Type B pancreatic cell (in vitro differentiated cells): ENCODE measurements around the gene IRX5. TPM values are rescaled to one million over a fixed set of nuclear protein-coding genes. Genes with fewer than 3 reads are reported as not detected.

Experiments
- DNase-seq: peaks from one replicate; pipeline ENCODE4 v3.0.0; 2021; ENCODE audit warnings: mixed read lengths; ENCODE audit not compliant: unreplicated experiment; ENCODE audit errors: extremely low spot score
- H3K27ac Mint-ChIP-seq: 2 replicates; pipeline ENCODE4 v1.8.0; 2021; ENCODE audit warnings: mild to moderate bottlenecking, mixed read lengths
- H3K27me3 Mint-ChIP-seq: 2 replicates; pipeline ENCODE4 v1.8.0; 2021; ENCODE audit warnings: mixed read lengths
- H3K36me3 Mint-ChIP-seq: 2 replicates; pipeline ENCODE4 v1.8.0; 2021; ENCODE audit warnings: mixed read lengths
- H3K4me1 Mint-ChIP-seq: one replicate; pipeline ENCODE4 v1.8.0; 2021; ENCODE audit warnings: mixed read lengths; ENCODE audit not compliant: unreplicated experiment
- H3K4me3 Mint-ChIP-seq: 2 replicates; pipeline ENCODE4 v1.8.0; 2021; ENCODE audit warnings: mild to moderate bottlenecking, mixed read lengths
- H3K9me3 Mint-ChIP-seq: 2 replicates; pipeline ENCODE4 v1.8.0; 2021; ENCODE audit warnings: mixed read lengths
- total RNA-seq: library from RNA; stranded (reverse); gene quantifications from 2 replicates; pipeline ENCODE4 v1.2.1, GENCODE V29; 2021; ENCODE audit warnings: low replicate concordance
- TF ChIP-seq, protein P1 (sequence below): fragments of 200-600 bp; sonication (generic); conservative IDR thresholded peaks from 2 replicates; pipeline ENCODE4 v1.5.0; 2021; ENCODE audit warnings: antibody characterized with exemption, mild to moderate bottlenecking

Gene IRX5
- total RNA-seq, 1 donor from 2014 or later = 21.5 TPM

- Mint-ChIP-seq H3K4me1 (no peaks in the 10 kb centered on the region), H3K4me3 (no peak overlapping the region), H3K36me3 (no peaks in the 10 kb centered on the region), H3K27ac (no peak overlapping the region), H3K27me3 (peaks cover 23% of the 10 kb centered on the region), H3K9me3 (no peaks in the 10 kb centered on the region)
- DNase-seq = no peak
- TF ChIP-seq, protein P1, sequence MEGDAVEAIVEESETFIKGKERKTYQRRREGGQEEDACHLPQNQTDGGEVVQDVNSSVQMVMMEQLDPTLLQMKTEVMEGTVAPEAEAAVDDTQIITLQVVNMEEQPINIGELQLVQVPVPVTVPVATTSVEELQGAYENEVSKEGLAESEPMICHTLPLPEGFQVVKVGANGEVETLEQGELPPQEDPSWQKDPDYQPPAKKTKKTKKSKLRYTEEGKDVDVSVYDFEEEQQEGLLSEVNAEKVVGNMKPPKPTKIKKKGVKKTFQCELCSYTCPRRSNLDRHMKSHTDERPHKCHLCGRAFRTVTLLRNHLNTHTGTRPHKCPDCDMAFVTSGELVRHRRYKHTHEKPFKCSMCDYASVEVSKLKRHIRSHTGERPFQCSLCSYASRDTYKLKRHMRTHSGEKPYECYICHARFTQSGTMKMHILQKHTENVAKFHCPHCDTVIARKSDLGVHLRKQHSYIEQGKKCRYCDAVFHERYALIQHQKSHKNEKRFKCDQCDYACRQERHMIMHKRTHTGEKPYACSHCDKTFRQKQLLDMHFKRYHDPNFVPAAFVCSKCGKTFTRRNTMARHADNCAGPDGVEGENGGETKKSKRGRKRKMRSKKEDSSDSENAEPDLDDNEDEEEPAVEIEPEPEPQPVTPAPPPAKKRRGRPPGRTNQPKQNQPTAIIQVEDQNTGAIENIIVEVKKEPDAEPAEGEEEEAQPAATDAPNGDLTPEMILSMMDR = no peak
These were observed 50.2 kb downstream of the IRX5 start for GRCh38 chr16:54980821-54981220.
